ENCODE data around the gene COL24A1.

The COL24A1 gene

DNA sequence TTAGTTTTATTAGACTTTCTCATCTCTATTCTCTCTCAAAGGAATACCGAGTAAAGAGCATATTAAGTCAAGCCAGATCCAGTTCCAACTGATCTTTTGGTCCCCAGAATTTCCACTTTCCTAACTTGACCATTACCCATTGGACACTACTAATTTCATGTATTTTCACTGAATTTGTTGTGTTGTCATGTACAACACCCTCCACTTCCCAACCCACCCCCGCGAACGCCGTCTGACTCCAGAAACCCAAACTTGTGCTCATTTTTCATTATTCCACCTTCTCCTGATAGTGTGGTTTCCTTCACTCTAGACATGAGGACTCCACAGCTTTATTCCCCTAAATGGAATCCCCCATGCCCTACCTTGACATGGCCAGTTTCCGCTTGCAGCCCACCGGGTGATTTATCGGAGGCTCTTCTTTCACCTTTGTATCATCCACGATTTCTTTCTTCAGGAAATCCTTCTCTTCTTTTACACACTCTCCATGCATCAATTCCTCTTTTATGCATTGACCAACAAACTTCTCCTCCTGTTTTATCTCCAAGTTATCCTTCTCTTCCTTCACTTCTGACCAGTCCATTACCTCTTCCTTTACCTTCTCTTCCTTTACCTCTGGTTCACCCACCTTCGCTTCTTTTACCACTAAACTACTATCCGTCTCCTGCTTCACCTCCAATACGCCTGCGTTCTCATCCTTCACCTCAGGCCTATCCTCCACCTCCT, 449.1 kb downstream of the COL24A1 start:
- no peak for DNase-seq (ENCODE audit: low read depth, low spot score)
- CTCF ChIA-PET: interaction anchor here (1.1 to 8.3 kb wide), 5 partner anchors 10 to 177 kb away, joined by 3 to 69 read pairs (median 4); no protein-coding TSS in a partner anchor
- H3K4me3 ChIP-seq (ENCODE audit: low read depth, low read length): peak overlapping the region; percentile 90
- POLR2A ChIA-PET: interaction anchor here (1.2 to 1.6 kb wide), 2 partner anchors 96 to 131 kb away, joined by 3 to 4 read pairs; no protein-coding TSS in a partner anchor
- TF ChIP-seq CTCF (IDR thresholded peaks at IDR 0.05; ENCODE audit: insufficient read depth, low read length, missing control alignments): no peak

GRCh38 chr1:85705940-85706339, 450.6 kb downstream of the COL24A1 start:
- ChIA-PET POLR2A (no interaction called here), CTCF (interaction anchor here (1.0 to 8.3 kb wide), 4 partner anchors 8 to 311 kb away, joined by 3 to 69 read pairs (median 6); no protein-coding TSS in a partner anchor)
- H3K4me3 ChIP-seq (ENCODE audit: low read depth, low read length): no peak overlapping the region
- no peak for DNase-seq (ENCODE audit: low read depth, low spot score)
- TF ChIP-seq CTCF (IDR thresholded peaks at IDR 0.05; ENCODE audit: insufficient read depth, low read length, missing control alignments): no peak

- CTCF ChIA-PET: interaction anchor here (1.0 kb wide), 1 partner anchor 9 kb away, joined by 3 read pairs; no protein-coding TSS in a partner anchor
- H3K4me3 ChIP-seq (ENCODE audit: low read depth, low read length): no peak overlapping the region
- no peak for DNase-seq (ENCODE audit: low read depth, low spot score)
- POLR2A ChIA-PET: no interaction called here
- no peak for TF ChIP-seq CTCF (IDR thresholded peaks at IDR 0.05; ENCODE audit: insufficient read depth, low read length, missing control alignments)
These were observed 456.1 kb downstream of the COL24A1 start for GRCh38 chr1:85700422-85700821.

- no peak for TF ChIP-seq CTCF (IDR thresholded peaks at IDR 0.05; ENCODE audit: insufficient read depth, low read length, missing control alignments)
- DNase-seq (ENCODE audit: low read depth, low spot score): no peak
- ChIA-PET CTCF (interaction anchor here (0.7 to 1.7 kb wide), 5 partner anchors 9 to 390 kb away, joined by 3 to 5 read pairs (median 3); partner anchors contain the start of gene ZNHIT6), POLR2A (interaction anchor here (0.6 kb wide), 1 partner anchor 113 kb away, joined by 3 read pairs; no protein-coding TSS in a partner anchor)
- no peak overlapping the region for H3K4me3 ChIP-seq (ENCODE audit: low read depth, low read length)
These were observed 458.7 kb downstream of the COL24A1 start for GRCh38 chr1:85697895-85698294.

- peak; percentile 1 for TF ChIP-seq CTCF (IDR thresholded peaks at IDR 0.05; ENCODE audit: insufficient read depth, low read length, missing control alignments)
- POLR2A ChIA-PET: interaction anchor here (0.7 to 3.6 kb wide), 7 partner anchors 64 to 364 kb away, joined by 3 to 63 read pairs (median 5); partner anchors contain the start of gene CCN1
- CTCF ChIA-PET: interaction anchor here (0.6 to 6.9 kb wide), 43 partner anchors 9 to 584 kb away, joined by 3 to 161 read pairs (median 5); partner anchors contain the start of genes C1orf52, DDAH1 and ZNHIT6
- no peak for DNase-seq (ENCODE audit: low read depth, low spot score)
- H3K4me3 ChIP-seq (ENCODE audit: low read depth, low read length): no peak overlapping the region
These were observed 463.8 kb downstream of the COL24A1 start for GRCh38 chr1:85692730-85693314.

All from AG04449 (cell line).